Keratinocyte (primary cell): ENCODE results near the gene TMPRSS13. TPM values are rescaled to one million over a fixed set of nuclear protein-coding genes. Genes with fewer than 3 reads are reported as not detected.

ENCODE experiments used
- DNase-seq: peaks from one replicate; pipeline ENCODE4 v3.0.0-alpha.2; 2011; ENCODE audit warnings: low read depth, missing footprints, low spot score
- FAIRE-seq: peaks from 2 replicates; lab custom pipeline; 2011; peaks lifted over from hg19 to GRCh38; lab: Jason Lieb, UNC
- H2AFZ ChIP-seq: 2 replicates; pipeline ENCODE4 v1.6.0; 2012; ENCODE audit warnings: low read length, control low read depth, inconsistent platforms; ENCODE audit not compliant: control insufficient read depth
- H3K27ac ChIP-seq: 2 replicates; pipeline ENCODE4 v1.5.1; 2011; ENCODE audit warnings: low read length; ENCODE audit not compliant: control insufficient read depth, insufficient read depth
- H3K27me3 ChIP-seq: 3 replicates; pipeline ENCODE4 v1.6.0; 2011; ENCODE audit warnings: low read length; ENCODE audit not compliant: control insufficient read depth, insufficient read depth; ENCODE audit errors: extremely low read depth
- H3K36me3 ChIP-seq, 2 experiments: 2 replicates in 1 of 2; 3 replicates in 1 of 2; pipeline ENCODE4 v1.5.1; 2011; ENCODE audit warnings: low read length in 2 of 2, mild to moderate bottlenecking in 1 of 2; ENCODE audit not compliant: control insufficient read depth in 2 of 2, insufficient read depth in 2 of 2; ENCODE audit errors: extremely low read depth in 1 of 2
- H3K4me1 ChIP-seq: 3 replicates; pipeline ENCODE4 v1.5.1; 2011; ENCODE audit warnings: low read length; ENCODE audit not compliant: control insufficient read depth, insufficient read depth; ENCODE audit errors: extremely low read depth
- H3K4me2 ChIP-seq: 3 replicates; pipeline ENCODE4 v1.6.0; 2011; ENCODE audit warnings: low read depth, low read length; ENCODE audit not compliant: control insufficient read depth, insufficient read depth; ENCODE audit errors: extremely low read depth
- H3K4me3 ChIP-seq, 3 experiments: fragments of 200-600 bp in 1 of 3; sonication (generic) in 1 of 3; 2 replicates in 2 of 3; 3 replicates in 1 of 3; pipeline ENCODE4 v1.5.1; 2011 to 2016; ENCODE audit warnings: low read length in 3 of 3, mild to moderate bottlenecking in 3 of 3, control low read depth in 2 of 3, inconsistent platforms in 1 of 3, low read depth in 1 of 3, mixed read lengths in 1 of 3, mixed run types in 1 of 3, moderate library complexity in 1 of 3; ENCODE audit not compliant: control insufficient read depth in 2 of 3, insufficient read depth in 2 of 3; ENCODE audit errors: extremely low read depth in 1 of 3
- H3K79me2 ChIP-seq: 2 replicates; pipeline ENCODE4 v1.6.0; 2012; ENCODE audit warnings: low read length; ENCODE audit not compliant: control insufficient read depth, insufficient read depth
- H3K9ac ChIP-seq: 3 replicates; pipeline ENCODE4 v1.6.0; 2011; ENCODE audit warnings: low read length; ENCODE audit not compliant: control insufficient read depth, insufficient read depth; ENCODE audit errors: extremely low read depth
- H3K9me1 ChIP-seq: 3 replicates; pipeline ENCODE4 v1.6.0; 2011; ENCODE audit warnings: low read length; ENCODE audit not compliant: control insufficient read depth, insufficient read depth; ENCODE audit errors: extremely low read depth
- H3K9me3 ChIP-seq: 2 replicates; pipeline ENCODE4 v1.5.1; 2012; ENCODE audit warnings: low read depth, low read length; ENCODE audit not compliant: control insufficient read depth
- H4K20me1 ChIP-seq: 3 replicates; pipeline ENCODE4 v1.6.0; 2011; ENCODE audit warnings: low read length; ENCODE audit not compliant: control insufficient read depth, insufficient read depth; ENCODE audit errors: extremely low read depth
- CTCF ChIP-seq, 3 experiments: IDR thresholded peaks in 1 of 3; conservative IDR thresholded peaks in 1 of 3; optimal IDR thresholded peaks in 1 of 3; 2 replicates in 2 of 3; 3 replicates in 1 of 3; pipeline versions ENCODE3 to v1.5.1; 2011; ENCODE audit warnings: low read length in 3 of 3, mild to moderate bottlenecking in 3 of 3, moderate library complexity in 2 of 3, control low read depth in 1 of 3, inconsistent platforms in 1 of 3; ENCODE audit not compliant: insufficient read depth in 2 of 3; ENCODE audit errors: extremely low read depth in 1 of 3
- EZH2 ChIP-seq: IDR thresholded peaks from one replicate; pipeline ENCODE4 v1.6.1; 2012; ENCODE audit warnings: inconsistent platforms, mild to moderate bottlenecking, low read length, moderate library complexity
- dilution Hi-C: fragments of 300-500 bp; cut with MboI; formaldehyde crosslinking; loops from one replicate; pipeline ENCODE4 v1.7.0; 2020; ENCODE audit warnings: low sequenced_read_pairs; ENCODE audit not compliant: extremely low pct_ligation_motif_present
- polyA plus RNA-seq, 5 experiments: library from polyadenylated mRNA; depleted of rRNA in 3 of 5; stranded (reverse) in 3 of 5; stranded (forward) in 1 of 5; unstranded in 1 of 5; fragments of >200 nt; gene quantifications; 1 replicate in 1 of 5; 2 replicates in 3 of 5; 3 replicates in 1 of 5; pipeline versions ENCODE4 v1.2.1 to v1.2.3, GENCODE V29; 2011 to 2012; ENCODE audit warnings: missing spikeins in 2 of 5, low read depth in 1 of 5, low replicate concordance in 1 of 5

The TMPRSS13 gene
- polyA plus RNA-seq, 1 donor (not counting 4 experiments of a cell fraction or from before 2014, with no cell fraction given) = 1.8 TPM

DNA sequence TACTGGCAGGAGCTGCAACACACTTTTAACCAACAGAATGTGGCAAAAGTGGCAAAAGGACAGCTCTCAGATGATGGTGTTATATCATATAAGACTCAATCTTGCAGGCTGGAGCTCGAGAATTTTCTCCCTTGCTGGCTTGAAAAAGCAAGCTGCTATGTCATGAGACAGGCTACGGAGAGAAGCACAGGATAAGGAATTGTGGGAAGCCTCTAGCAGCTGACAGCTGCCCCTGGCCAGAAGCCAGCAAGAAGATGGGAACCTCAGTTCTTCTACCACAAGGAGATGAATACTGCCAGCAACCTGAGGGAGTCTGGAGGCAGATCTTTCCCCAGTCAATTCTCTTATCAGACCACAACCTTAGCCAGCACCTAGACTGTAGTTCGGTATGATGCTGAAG, 77.3 kb downstream of the TMPRSS13 start:
- TF ChIP-seq EZH2 = no peak
- no peak for TF ChIP-seq CTCF (optimal IDR thresholded peaks at IDR 0.05 in 1 of 3, IDR thresholded peaks at IDR 0.05 in 1 of 3, conservative IDR thresholded peaks at IDR 0.05 in 1 of 3; ENCODE audit: extremely low read depth in 1 of 3, insufficient read depth in 2 of 3, low read length in 3 of 3)
- FAIRE-seq (no peak), DNase-seq (no peak)
- Histone ChIP-seq H4K20me1 (no peaks in the 10 kb centered on the region), H3K4me1 (no peaks in the 10 kb centered on the region), H3K27ac (no peak overlapping the region), H3K4me3 (no peak overlapping the region), H3K79me2 (no peaks in the 10 kb centered on the region), H3K9ac (no peak overlapping the region), H3K9me1 (no peaks in the 10 kb centered on the region), H3K27me3 (peaks cover 3% of the 10 kb centered on the region), H3K4me2 (no peak overlapping the region), H3K9me3 (no peaks in the 10 kb centered on the region), H2AFZ (no peak overlapping the region), H3K36me3 (no peaks in the 10 kb centered on the region)
- dilution Hi-C loops = no loop called here

DNA sequence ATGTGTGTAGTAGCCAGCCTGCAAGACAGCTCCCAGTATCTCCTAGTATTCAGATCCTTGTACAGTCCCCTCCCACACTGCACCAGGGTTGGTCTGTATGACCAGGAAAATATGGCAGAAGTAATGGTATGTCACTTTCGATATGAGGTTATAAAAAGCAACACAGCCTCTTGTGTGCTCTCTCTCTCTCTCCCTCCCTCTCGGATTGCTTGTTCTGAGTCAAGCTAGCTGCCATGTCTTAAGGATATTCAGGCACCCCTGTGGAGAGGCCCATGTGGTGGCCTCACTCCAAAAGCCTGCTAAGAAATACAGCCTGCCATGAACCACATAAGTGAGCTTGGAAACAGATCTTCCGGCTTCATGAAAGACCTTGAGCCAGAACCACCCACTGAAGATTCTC, 78.1 kb downstream of the TMPRSS13 start:
- FAIRE-seq (no peak), DNase-seq (no peak)
- no peak overlapping the region for H3K27ac ChIP-seq
- no peak overlapping the region for H2AFZ ChIP-seq
- H3K27me3 ChIP-seq = peaks cover 3% of the 10 kb centered on the region
- H3K79me2 ChIP-seq = no peaks in the 10 kb centered on the region
- H4K20me1 ChIP-seq = no peaks in the 10 kb centered on the region
- dilution Hi-C loops = no loop called here
- TF ChIP-seq CTCF (optimal IDR thresholded peaks at IDR 0.05 in 1 of 3, IDR thresholded peaks at IDR 0.05 in 1 of 3, conservative IDR thresholded peaks at IDR 0.05 in 1 of 3; ENCODE audit: extremely low read depth in 1 of 3, insufficient read depth in 2 of 3, low read length in 3 of 3) (no peak), EZH2 (no peak)
- H3K9ac ChIP-seq = no peak overlapping the region
- no peak overlapping the region for H3K4me2 ChIP-seq
- H3K4me1 ChIP-seq = no peaks in the 10 kb centered on the region
- no peaks in the 10 kb centered on the region for H3K9me1 ChIP-seq
- no peak overlapping the region for H3K4me3 ChIP-seq
- H3K9me3 ChIP-seq = no peaks in the 10 kb centered on the region
- H3K36me3 ChIP-seq = no peaks in the 10 kb centered on the region

Other genes with a start within 250 kb of the TMPRSS13 start
- not detected in 3 replicates for gene DSCAML1, start 132.2 kb downstream of the TMPRSS13 start, polyA plus RNA-seq
- gene FXYD2, start 104.7 kb downstream of the TMPRSS13 start, polyA plus RNA-seq = not detected in 3 replicates
- gene FXYD6, start 52.7 kb downstream of the TMPRSS13 start, polyA plus RNA-seq = not detected in 3 replicates
- 0.04 to 0.23 TPM (median 0.14 TPM) in 3 replicates for gene IL10RA, start 57.0 kb upstream of the TMPRSS13 start, polyA plus RNA-seq
- gene TMPRSS4, start 147.7 kb upstream of the TMPRSS13 start, polyA plus RNA-seq = 0.69 to 1.7 TPM (median 1.2 TPM) in 3 replicates
- not detected in 3 replicates for gene SMIM35, start 157.6 kb upstream of the TMPRSS13 start, polyA plus RNA-seq
- 6.3 to 10.8 TPM (median 7.7 TPM) in 3 replicates for gene SCN4B, start 223.4 kb upstream of the TMPRSS13 start, polyA plus RNA-seq
- 0.48 to 0.59 TPM (median 0.56 TPM) in 3 replicates for gene SCN2B, start 247.2 kb upstream of the TMPRSS13 start, polyA plus RNA-seq